RWPE1 (cell line): ENCODE data around the gene KNL1.
A peak's percentile ranks its signal among the peaks of the same experiment; 100 is the strongest.
"Not testable (repeated sequence)": the region's sequence is repeated elsewhere in the genome, so short reads cannot be mapped to it uniquely, and the experiment has no call there.

Experiments used
- CTCF ChIA-PET: fragments of 350-600 bp; sonication (Branson Sonifier 250); formaldehyde crosslinking; extraction: SDS; loops from one replicate; lab custom pipeline; 2021; lab: Yijun Ruan, JAX
- POLR2A ChIA-PET: fragments of 400-600 bp; formaldehyde crosslinking; extraction: SDS; loops from one replicate; lab custom pipeline; 2020; ENCODE audit warnings: antibody characterized with exemption; ENCODE audit not compliant: low non-redundant PET; lab: Yijun Ruan, JAX
- DNase-seq: peaks from one replicate; pipeline ENCODE4 v3.0.0; 2012; ENCODE audit warnings: low spot score
- H3K27ac ChIP-seq: fragments of 450-650 bp; 2 replicates; pipeline ENCODE4 v1.5.1; 2017
- TF ChIP-seq, protein P1 (sequence below): fragments of 450-650 bp; conservative IDR thresholded peaks from 2 replicates; pipeline ENCODE4 v1.5.1; 2017; ENCODE audit warnings: low read depth, mild to moderate bottlenecking

KNL1 gene

DNA sequence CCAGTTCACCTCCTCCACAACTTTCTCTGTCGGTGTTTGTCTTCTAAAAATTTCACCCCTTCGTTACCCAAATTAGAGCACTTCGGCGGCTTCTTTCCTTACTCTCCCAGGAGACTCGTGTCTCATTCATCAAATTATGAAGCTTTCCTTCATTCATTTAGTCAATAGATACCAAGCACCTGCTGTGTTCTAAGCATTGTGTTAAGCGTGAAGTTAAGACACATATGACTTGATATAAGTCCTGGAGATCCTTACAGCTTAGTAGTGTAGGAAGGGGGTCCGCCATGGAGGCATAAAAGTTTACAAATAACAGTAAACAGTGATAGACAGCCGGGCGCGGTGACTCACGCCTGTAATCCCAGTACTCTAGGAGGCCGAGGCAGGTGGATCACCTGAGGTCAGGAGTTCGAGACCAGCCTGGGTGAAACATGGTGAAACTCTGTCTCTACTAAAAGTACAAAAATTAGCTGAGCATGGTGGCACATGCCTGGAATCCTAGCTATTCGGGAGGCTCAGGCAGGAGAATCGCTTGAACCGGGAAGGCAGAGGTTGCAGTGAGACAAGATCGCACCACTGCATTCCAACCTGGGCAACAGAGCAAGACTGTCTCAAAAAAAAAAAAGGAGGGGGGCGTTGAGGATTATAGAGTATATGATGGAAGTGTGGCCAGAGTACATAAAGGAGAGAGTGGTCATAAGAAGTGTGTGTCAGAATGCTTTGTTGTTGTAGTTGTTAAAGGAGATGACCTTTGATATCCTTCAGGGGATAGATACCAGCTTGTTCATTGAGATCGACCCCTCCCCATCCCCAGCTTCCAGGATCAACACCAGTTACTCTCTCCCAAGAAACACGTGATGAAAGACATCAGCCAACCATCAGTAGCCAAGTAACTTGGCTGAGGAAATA, 28.5 kb upstream of the KNL1 start:
- CTCF ChIA-PET = interaction anchor here (0.7 to 1.6 kb wide), 2 partner anchors 24 to 445 kb away, joined by 4 to 5 read pairs; no protein-coding TSS in a partner anchor

DNA sequence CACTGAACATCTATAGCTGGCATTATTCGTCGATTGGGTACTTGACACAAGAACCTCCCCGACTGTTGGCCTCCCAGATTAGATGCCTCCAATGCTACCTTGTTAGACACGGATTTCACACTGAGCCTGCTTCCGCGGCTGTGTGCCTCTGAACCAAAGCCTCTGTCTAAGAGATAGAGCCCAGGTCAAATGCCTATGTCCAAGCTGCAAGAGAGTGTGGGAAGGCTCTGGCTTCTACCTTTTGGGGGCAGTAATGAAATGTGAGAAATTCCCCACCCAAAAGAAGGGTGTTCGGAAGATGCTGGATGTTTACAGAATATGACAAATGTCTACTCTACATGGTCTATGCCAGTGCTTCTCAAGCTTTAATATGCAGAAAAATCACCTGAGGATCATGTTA, 26.9 kb upstream of the KNL1 start:
- ChIA-PET CTCF (interaction anchor here (0.7 kb wide), 1 partner anchor 20 kb away, joined by 5 read pairs; no protein-coding TSS in a partner anchor), POLR2A (no interaction called here)
- TF ChIP-seq, protein P1, sequence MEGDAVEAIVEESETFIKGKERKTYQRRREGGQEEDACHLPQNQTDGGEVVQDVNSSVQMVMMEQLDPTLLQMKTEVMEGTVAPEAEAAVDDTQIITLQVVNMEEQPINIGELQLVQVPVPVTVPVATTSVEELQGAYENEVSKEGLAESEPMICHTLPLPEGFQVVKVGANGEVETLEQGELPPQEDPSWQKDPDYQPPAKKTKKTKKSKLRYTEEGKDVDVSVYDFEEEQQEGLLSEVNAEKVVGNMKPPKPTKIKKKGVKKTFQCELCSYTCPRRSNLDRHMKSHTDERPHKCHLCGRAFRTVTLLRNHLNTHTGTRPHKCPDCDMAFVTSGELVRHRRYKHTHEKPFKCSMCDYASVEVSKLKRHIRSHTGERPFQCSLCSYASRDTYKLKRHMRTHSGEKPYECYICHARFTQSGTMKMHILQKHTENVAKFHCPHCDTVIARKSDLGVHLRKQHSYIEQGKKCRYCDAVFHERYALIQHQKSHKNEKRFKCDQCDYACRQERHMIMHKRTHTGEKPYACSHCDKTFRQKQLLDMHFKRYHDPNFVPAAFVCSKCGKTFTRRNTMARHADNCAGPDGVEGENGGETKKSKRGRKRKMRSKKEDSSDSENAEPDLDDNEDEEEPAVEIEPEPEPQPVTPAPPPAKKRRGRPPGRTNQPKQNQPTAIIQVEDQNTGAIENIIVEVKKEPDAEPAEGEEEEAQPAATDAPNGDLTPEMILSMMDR = no peak; the same call in 1 of the 2 replicates
- no peak for DNase-seq
- no peak overlapping the region for H3K27ac ChIP-seq

More for the DNA sequence above, 28.5 kb upstream of the KNL1 start:
- DNase-seq = no peak
- TF ChIP-seq, protein P1 = no peak
- POLR2A ChIA-PET = interaction anchor here (0.6 kb wide), 1 partner anchor 25 kb away, joined by 3 read pairs; no protein-coding TSS in a partner anchor
- H3K27ac ChIP-seq = peak overlapping the region; percentile 87

GRCh38 chr15:40569129-40569953, 24.7 kb upstream of the KNL1 start, which contains the start of gene RPUSD2:
Gene RPUSD2, plus strand, starts transcription at chr15:40569299. Its CDS starts 39 bp downstream, at chr15:40569338.
- ChIA-PET CTCF (interaction anchor here (0.7 to 2.7 kb wide), 3 partner anchors 10 to 159 kb away, joined by 3 to 15 read pairs (median 3); no protein-coding TSS in a partner anchor), POLR2A (interaction anchor here (0.6 to 0.9 kb wide), 3 partner anchors 9 to 329 kb away, joined by 4 to 9 read pairs (median 5); no protein-coding TSS in a partner anchor)
- peak within 1 kb of the TSS; percentile 73 for H3K27ac ChIP-seq
- peak; percentile 97 for DNase-seq
- TF ChIP-seq, protein P1 = no peak

- ChIA-PET POLR2A (no interaction called here), CTCF (interaction anchor here (1.1 kb wide), 1 partner anchor 14 kb away, joined by 4 read pairs; no protein-coding TSS in a partner anchor)
- TF ChIP-seq, protein P1 = no peak
- H3K27ac ChIP-seq = no peak overlapping the region
- DNase-seq = no peak
These were observed 18.9 kb upstream of the KNL1 start for GRCh38 chr15:40575113-40575512.

GRCh38 chr15:40576914-40577313, 17.1 kb upstream of the KNL1 start:
- H3K27ac ChIP-seq, POLR2A ChIA-PET, DNase-seq: not testable (repeated sequence)
- CTCF ChIA-PET = interaction anchor here (0.6 kb wide), 1 partner anchor 166 kb away, joined by 3 read pairs; no protein-coding TSS in a partner anchor

- POLR2A ChIA-PET = interaction anchor here (1.0 kb wide), 1 partner anchor 10 kb away, joined by 4 read pairs; the partner anchor contains the start of gene RPUSD2
- no peak for DNase-seq
- TF ChIP-seq, protein P1 = no peak
- CTCF ChIA-PET = no interaction called here
- H3K27ac ChIP-seq = no peak overlapping the region
These were observed 15.2 kb upstream of the KNL1 start for GRCh38 chr15:40578892-40579291.

DNA sequence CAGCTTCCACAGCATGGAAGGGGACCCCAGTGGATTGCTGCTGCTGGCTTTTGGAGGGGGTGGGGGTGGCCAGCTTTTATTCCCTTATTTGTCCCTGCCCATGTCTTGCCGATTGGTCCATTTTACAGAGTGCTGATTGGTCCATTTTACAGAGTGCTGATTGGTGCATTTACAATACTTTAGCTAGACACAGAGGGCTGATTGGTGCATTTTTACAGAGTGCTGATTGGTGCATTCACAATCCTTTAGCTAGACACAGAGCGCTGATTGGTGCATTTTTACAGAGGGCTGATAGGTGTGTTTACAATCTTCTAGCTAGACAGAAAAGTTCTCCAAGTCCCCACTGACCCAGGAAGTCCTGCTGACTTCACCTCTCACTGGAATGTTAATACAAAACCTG, 12.3 kb upstream of the KNL1 start:
- POLR2A ChIA-PET, H3K27ac ChIP-seq, CTCF ChIA-PET, DNase-seq: not testable (repeated sequence)
